ENCODE data around the gene GOLGA2. TPM values are rescaled to one million over a fixed set of nuclear protein-coding genes. Genes with fewer than 3 reads are reported as not detected.
"Not testable (repeated sequence)": the region's sequence is repeated elsewhere in the genome, so short reads cannot be mapped to it uniquely, and the experiment has no call there.

Gene GOLGA2
- total RNA-seq, 1 donor from 2014 or later: 125 TPM

GRCh38 chr9:128242828-128243214 lies 33.0 kb downstream of the GOLGA2 start:
- no peak for DNase-seq (ENCODE audit: low spot score)

- no peak for DNase-seq (ENCODE audit: low spot score)
Observed at GRCh38 chr9:128242124-128242523, 33.7 kb downstream of the GOLGA2 start.

- DNase-seq (ENCODE audit: low spot score): no peak
Observed at GRCh38 chr9:128233817-128234406, 41.9 kb downstream of the GOLGA2 start.

- DNase-seq (ENCODE audit: low spot score): no peak
Observed at GRCh38 chr9:128232528-128233428, 43.0 kb downstream of the GOLGA2 start.

GRCh38 chr9:128231638-128232527 lies 43.9 kb downstream of the GOLGA2 start:
- DNase-seq (ENCODE audit: low spot score): no peak

GRCh38 chr9:128230897-128231296 lies 44.9 kb downstream of the GOLGA2 start:
- not testable (repeated sequence) for DNase-seq (ENCODE audit: low spot score)

DNA sequence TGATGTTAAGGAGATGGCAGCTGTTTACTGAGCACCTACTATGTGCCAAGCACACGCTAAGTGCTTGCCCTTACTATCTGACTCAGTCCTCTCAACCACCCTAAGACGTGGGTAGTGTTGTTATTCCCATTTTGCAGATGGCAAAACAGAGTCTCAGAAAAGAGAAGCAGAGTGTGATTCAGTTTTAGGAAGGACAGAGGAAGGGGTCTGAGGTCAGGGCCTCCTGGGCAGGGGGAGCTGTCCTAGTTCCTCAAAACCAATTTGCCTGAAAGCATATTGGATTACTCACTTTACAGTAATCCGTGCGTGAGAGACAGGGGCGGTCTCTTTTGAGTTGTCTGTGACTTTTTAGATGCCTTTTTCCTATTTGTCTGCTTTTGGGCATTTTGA lies 49.4 kb downstream of the GOLGA2 start:
- DNase-seq (ENCODE audit: low spot score): no peak

GRCh38 chr9:128225770-128226411 lies 49.9 kb downstream of the GOLGA2 start:
- no peak for DNase-seq (ENCODE audit: low spot score)

- no peak for DNase-seq (ENCODE audit: low spot score)
Observed at GRCh38 chr9:128224877-128225276, 50.9 kb downstream of the GOLGA2 start.

- DNase-seq (ENCODE audit: low spot score): no peak
Observed at GRCh38 chr9:128222880-128223670, 52.7 kb downstream of the GOLGA2 start.

DNA sequence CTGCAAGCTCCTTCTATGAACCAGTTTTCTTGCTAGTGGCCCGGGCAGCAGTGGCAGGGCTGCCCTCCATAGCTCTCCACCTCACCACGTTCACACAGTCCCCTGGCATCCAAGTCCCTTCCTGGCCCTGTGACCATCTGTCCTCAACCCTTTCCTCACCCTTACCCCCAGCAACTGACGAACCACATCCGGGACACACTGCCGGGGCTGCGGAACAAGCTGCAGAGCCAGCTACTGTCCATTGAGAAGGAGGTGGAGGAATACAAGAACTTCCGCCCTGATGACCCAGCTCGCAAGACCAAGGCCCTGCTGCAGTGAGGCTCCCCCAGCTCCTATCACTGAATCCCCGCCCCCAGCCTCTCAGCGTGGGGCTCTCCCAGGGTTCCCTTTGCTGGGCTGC lies 53.8 kb downstream of the GOLGA2 start:
- no peak for DNase-seq (ENCODE audit: low spot score)

DNA sequence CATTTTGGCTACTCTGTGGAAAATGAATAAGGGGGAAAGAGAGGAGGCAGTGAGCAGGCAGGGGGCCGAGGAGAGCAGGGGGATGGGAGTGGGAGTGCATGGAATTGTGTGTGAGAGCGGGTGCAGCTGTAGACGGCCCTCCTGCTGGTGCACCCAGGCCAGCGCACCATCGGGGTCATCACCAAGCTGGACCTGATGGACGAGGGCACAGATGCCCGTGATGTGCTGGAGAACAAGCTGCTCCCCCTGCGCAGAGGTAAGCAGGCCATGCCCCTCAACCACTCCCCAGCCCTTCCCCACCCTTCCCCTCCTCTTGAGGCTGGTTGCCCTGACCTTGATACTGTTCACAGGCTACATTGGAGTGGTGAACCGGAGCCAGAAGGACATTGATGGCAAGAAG lies 56.0 kb downstream of the GOLGA2 start:
- no peak for DNase-seq (ENCODE audit: low spot score)

- peak; percentile 97 for DNase-seq (ENCODE audit: low spot score)
Observed at GRCh38 chr9:128218518-128219389, 57.1 kb downstream of the GOLGA2 start.

GRCh38 chr9:128218172-128218517 lies 57.7 kb downstream of the GOLGA2 start:
- no peak for DNase-seq (ENCODE audit: low spot score)

GRCh38 chr9:128216781-128217553 lies 58.8 kb downstream of the GOLGA2 start:
- no peak for DNase-seq (ENCODE audit: low spot score)

- no peak for DNase-seq (ENCODE audit: low spot score)
Observed at GRCh38 chr9:128215491-128216409, 60.1 kb downstream of the GOLGA2 start.

DNA sequence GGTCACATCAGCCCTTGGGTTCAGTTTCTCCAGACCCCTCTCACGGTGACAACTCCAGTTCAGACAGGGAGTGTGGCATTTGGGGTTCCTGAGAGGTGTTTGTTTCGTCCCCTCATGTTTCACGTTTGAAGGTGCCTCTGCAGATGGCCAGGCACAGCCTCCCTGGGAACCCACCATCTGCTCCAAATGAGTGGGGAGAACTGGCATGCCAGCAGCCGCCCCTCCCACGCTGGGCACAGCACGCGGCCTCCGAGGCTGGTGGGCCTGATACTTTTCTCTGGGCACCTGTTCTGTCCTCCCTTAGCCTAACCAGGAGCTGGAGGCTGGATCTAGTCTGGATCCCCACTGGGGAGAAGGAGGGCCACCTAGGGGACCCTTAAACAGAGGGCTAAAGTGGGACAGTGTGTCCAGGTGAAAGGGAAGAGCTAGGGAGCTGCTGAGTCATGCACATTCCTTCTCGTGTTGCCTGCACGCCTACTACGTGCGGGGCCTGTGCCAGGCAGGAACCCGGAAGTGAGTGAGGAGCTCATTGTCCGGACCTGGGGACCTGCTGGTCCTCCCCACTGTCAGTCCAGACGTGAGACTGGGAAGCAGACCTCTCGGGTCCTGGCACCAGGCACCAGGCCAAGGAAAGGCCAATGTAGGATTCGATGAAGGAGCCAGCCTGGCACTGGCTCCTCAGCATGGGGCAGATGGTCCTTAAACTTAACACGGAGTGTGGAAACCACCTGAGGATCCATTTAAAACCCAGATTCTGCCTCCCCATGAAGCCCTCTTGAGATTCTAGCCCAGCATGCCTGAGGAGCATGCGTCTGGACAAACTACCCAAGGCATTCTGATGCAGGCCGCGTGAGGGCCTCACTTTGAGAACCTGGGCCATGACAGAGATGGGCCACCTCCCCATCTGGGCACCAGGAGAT lies 61.0 kb downstream of the GOLGA2 start:
- no peak for DNase-seq (ENCODE audit: low spot score)

Measured in ureter (tissue), 1 donor.